B cell (primary cell): ENCODE data around the gene CREB5. TPM values are rescaled to one million over a fixed set of nuclear protein-coding genes. Genes with fewer than 3 reads are reported as not detected.

Experiments
- ATAC-seq: fragments of 200-7000 bp; cut with Tn5 transposase; one replicate; pipeline ENCODE4 v1.10.0; 2021; ENCODE audit warnings: low read depth, mild to moderate bottlenecking, moderate number of reproducible peaks, moderate library complexity
- CTCF ChIA-PET: fragments of 350-600 bp; sonication (Branson Sonifier 250); formaldehyde crosslinking; loops from one replicate; lab custom pipeline; 2021; ENCODE audit warnings: antibody characterized with exemption, inconsistent platforms; lab: Charles Lee
- POLR2A ChIA-PET: fragments of 350-600 bp; sonication (Branson Sonifier 250); formaldehyde crosslinking; loops from one replicate; lab custom pipeline; 2021; ENCODE audit warnings: antibody characterized with exemption; lab: Charles Lee
- DNase-seq: peaks from one replicate; pipeline ENCODE4 v3.0.0; 2013
- H2AFZ ChIP-seq: 2 replicates; pipeline ENCODE4 v1.6.1; 2012; ENCODE audit warnings: mild to moderate bottlenecking, low read depth, low read length; ENCODE audit not compliant: insufficient read depth, poor library complexity, severe bottlenecking
- H3K27ac ChIP-seq, 2 donors: 1 replicate in 1 of 2; 2 replicates in 1 of 2; pipeline ENCODE4 v1.5.1; 2012 to 2013; ENCODE audit warnings: low read length in 2 of 2, mild to moderate bottlenecking in 2 of 2, moderate library complexity in 1 of 2
- H3K27me3 ChIP-seq, 4 experiments: fragments of 200-600 bp in 1 of 4; sonication (generic) in 1 of 4; replicated peaks in 1 of 4; 1 replicate in 2 of 4; 2 replicates in 2 of 4; pipeline versions ENCODE4 v1.6.1 to v1.7.0; 2013 to 2016; ENCODE audit warnings: low read length in 3 of 4, mild to moderate bottlenecking in 2 of 4, mixed read lengths in 1 of 4, moderate library complexity in 1 of 4; ENCODE audit not compliant: insufficient read depth in 4 of 4, control insufficient read depth in 3 of 4; ENCODE audit errors: control extremely low read depth in 1 of 4
- H3K36me3 ChIP-seq, 2 experiments: replicated peaks in 1 of 2; 1 replicate in 1 of 2; 2 replicates in 1 of 2; pipeline versions ENCODE4 v1.6.1 to v1.7.1; 2013; ENCODE audit warnings: low read length in 1 of 2; ENCODE audit not compliant: insufficient read depth in 2 of 2, control insufficient read depth in 1 of 2; ENCODE audit errors: control extremely low read depth in 1 of 2, extremely low read depth in 1 of 2
- H3K4me1 ChIP-seq, 2 donors: fragments of 200-600 bp in 1 of 2; sonication (generic) in 1 of 2; 1 replicate in 1 of 2; 2 replicates in 1 of 2; pipeline versions ENCODE4 v1.5.1 to v1.6.1; 2013 to 2017; ENCODE audit warnings: low read length in 2 of 2; ENCODE audit not compliant: control insufficient read depth in 2 of 2, insufficient read depth in 2 of 2
- H3K4me2 ChIP-seq: replicated peaks from 2 replicates; pipeline ENCODE3; 2012; ENCODE audit warnings: mild to moderate bottlenecking, low read depth, low read length; ENCODE audit not compliant: poor library complexity, severe bottlenecking
- H3K4me3 ChIP-seq, 5 experiments: fragments of 200-600 bp in 1 of 5; sonication (generic) in 1 of 5; 1 replicate in 3 of 5; 2 replicates in 2 of 5; pipeline versions ENCODE4 v1.5.1 to v1.7.0; 2011 to 2016; ENCODE audit warnings: low read length in 4 of 5, mild to moderate bottlenecking in 4 of 5, low read depth in 2 of 5, control low read depth in 1 of 5, moderate library complexity in 1 of 5; ENCODE audit not compliant: insufficient read depth in 1 of 5; ENCODE audit errors: control extremely low read depth in 1 of 5, extremely low read depth in 1 of 5
- H3K79me2 ChIP-seq: fragments of 200-600 bp; sonication (generic); one replicate; pipeline ENCODE4 v1.6.0; 2016; ENCODE audit warnings: low read length; ENCODE audit not compliant: control insufficient read depth, insufficient read depth
- H3K9ac ChIP-seq: fragments of 200-600 bp; sonication (generic); 2 replicates; pipeline ENCODE4 v1.6.1; 2017; ENCODE audit warnings: mild to moderate bottlenecking, low read length, moderate library complexity
- H3K9me3 ChIP-seq, 3 donors: one replicate each; pipeline versions ENCODE4 v1.6.1 to v1.7.1; 2013; ENCODE audit warnings: low read length in 2 of 3; ENCODE audit not compliant: control insufficient read depth in 2 of 3, insufficient read depth in 1 of 3; ENCODE audit errors: control extremely low read depth in 1 of 3
- H4K20me1 ChIP-seq: 2 replicates; pipeline ENCODE4 v1.6.0; 2012; ENCODE audit warnings: mild to moderate bottlenecking, low read length; ENCODE audit not compliant: insufficient read depth, control insufficient read depth, poor library complexity, severe bottlenecking
- H3K27ac Mint-ChIP-seq: one replicate; pipeline ENCODE4 v1.8.0; 2021; ENCODE audit warnings: mixed read lengths
- H3K27me3 Mint-ChIP-seq: one replicate; pipeline ENCODE4 v1.8.0; 2021; ENCODE audit warnings: mixed read lengths
- H3K4me1 Mint-ChIP-seq: one replicate; pipeline ENCODE4 v1.8.0; 2021; ENCODE audit warnings: mixed read lengths
- H3K4me3 Mint-ChIP-seq: one replicate; pipeline ENCODE4 v1.8.0; 2021; ENCODE audit warnings: mixed read lengths
- H3K9me3 Mint-ChIP-seq: one replicate; pipeline ENCODE4 v1.8.0; 2022; ENCODE audit warnings: mixed read lengths; ENCODE audit not compliant: insufficient read depth
- EZH2 ChIP-seq: IDR thresholded peaks from 2 replicates; pipeline ENCODE4 v1.6.1; 2012; ENCODE audit warnings: borderline replicate concordance, low read depth, mild to moderate bottlenecking, moderate library complexity, low read length; ENCODE audit not compliant: insufficient read depth, poor library complexity, severe bottlenecking
- WGBS: methylation state at CpG from one replicate; pipeline ENCODE4 v1.1.5; 2013; ENCODE audit warnings: missing lambda C conversion rate; ENCODE audit not compliant: insufficient coverage; 5-methylcytosine and 5-hydroxymethylcytosine counted together
- intact Hi-C: fragments of 100-400 bp; cut with micrococcal nuclease; formaldehyde crosslinking; loops from one replicate; pipeline ENCODE4 v1.10.0; 2022
- polyA plus RNA-seq: library from polyadenylated mRNA; depleted of rRNA; stranded (reverse); fragments of >200 nt; gene quantifications from 2 replicates; pipeline ENCODE4 v1.2.3, GENCODE V29; 2012
- total RNA-seq, 2 donors: library from RNA; stranded (reverse); fragments of 120-200 nt in 1 of 2; gene quantifications; 1 replicate in 1 of 2; 2 replicates in 1 of 2; pipeline versions ENCODE4 v1.2.3 to v1.2.4, GENCODE V29; 2013 to 2022
- TF ChIP-seq, protein P1 (sequence below): fragments of 200-600 bp; IDR thresholded peaks from one replicate; pipeline ENCODE4 v1.8.0; 2022; ENCODE audit warnings: antibody characterized with exemption, mild to moderate bottlenecking

Gene CREB5
- total and polyA plus RNA-seq, 2 donors (not counting 1 experiment from before 2014, with no cell fraction given): 0.05 to 0.95 TPM

DNA sequence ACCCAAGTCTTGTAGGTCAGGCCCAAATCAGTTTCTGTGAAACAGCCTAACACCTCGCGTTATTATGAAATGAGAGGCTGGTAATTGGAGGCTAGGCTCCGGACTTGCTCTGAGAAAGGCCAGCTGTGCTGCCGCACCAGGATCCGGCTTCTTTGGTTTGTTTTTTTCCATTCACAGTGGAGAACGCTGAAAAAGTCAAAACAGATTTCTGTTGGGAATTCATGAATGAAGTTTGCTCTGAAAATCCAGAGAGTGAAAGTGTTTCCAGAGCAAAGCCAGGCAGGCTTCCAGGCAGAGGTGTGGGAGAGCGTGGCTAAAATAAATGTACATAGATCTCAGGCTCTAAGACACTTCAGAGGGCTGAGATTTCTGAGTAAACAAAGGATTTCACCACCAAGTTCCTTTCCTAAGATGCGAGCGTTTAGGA is 305.8 kb downstream of the CREB5 start:
- intact Hi-C loops: no loop called here
- Histone ChIP-seq H3K79me2 (no peaks in the 10 kb centered on the region), H3K4me3 (no peak overlapping the region), H3K27ac (no peak overlapping the region), H4K20me1 (no peaks in the 10 kb centered on the region), H3K4me1 (no peaks in the 10 kb centered on the region), H3K4me2 (no peak overlapping the region), H3K27me3 (no peaks in the 10 kb centered on the region), H3K9me3 (no peaks in the 10 kb centered on the region), H3K9ac (no peak overlapping the region), H2AFZ (no peak overlapping the region), H3K36me3 (no peaks in the 10 kb centered on the region)
- ChIA-PET CTCF (no interaction called here), POLR2A (no interaction called here)
- Mint-ChIP-seq H3K27ac (no peak overlapping the region), H3K4me1 (no peaks in the 10 kb centered on the region), H3K27me3 (peaks cover 13% of the 10 kb centered on the region), H3K9me3 (no peaks in the 10 kb centered on the region), H3K4me3 (no peak overlapping the region)
- 95% methylated on average over 7 of the region's 9 CpGs for WGBS
- DNase-seq: no peak
- no peak for ATAC-seq
- TF ChIP-seq EZH2: no peak
- TF ChIP-seq, protein P1, sequence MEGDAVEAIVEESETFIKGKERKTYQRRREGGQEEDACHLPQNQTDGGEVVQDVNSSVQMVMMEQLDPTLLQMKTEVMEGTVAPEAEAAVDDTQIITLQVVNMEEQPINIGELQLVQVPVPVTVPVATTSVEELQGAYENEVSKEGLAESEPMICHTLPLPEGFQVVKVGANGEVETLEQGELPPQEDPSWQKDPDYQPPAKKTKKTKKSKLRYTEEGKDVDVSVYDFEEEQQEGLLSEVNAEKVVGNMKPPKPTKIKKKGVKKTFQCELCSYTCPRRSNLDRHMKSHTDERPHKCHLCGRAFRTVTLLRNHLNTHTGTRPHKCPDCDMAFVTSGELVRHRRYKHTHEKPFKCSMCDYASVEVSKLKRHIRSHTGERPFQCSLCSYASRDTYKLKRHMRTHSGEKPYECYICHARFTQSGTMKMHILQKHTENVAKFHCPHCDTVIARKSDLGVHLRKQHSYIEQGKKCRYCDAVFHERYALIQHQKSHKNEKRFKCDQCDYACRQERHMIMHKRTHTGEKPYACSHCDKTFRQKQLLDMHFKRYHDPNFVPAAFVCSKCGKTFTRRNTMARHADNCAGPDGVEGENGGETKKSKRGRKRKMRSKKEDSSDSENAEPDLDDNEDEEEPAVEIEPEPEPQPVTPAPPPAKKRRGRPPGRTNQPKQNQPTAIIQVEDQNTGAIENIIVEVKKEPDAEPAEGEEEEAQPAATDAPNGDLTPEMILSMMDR: no peak

DNA sequence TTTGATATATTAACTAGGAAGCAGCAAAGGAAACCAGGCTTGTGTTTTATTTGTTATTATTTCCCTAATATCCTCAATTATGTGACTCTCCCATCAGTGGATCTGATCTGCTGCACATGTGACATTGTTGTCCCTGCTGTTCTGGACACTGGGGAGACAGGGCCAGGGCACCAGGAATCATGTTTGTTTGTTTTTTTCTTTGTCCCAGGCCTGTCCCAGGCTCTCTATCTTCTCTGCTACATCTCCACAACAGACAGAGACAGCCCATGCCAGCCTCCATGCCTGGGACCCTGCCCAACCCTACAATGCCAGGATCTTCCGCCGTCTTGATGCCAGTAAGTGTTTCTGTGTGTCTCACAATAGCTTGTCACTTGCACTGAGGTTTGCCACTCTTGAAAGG is 306.2 kb downstream of the CREB5 start:
- Histone ChIP-seq H3K9ac (no peak overlapping the region), H3K4me1 (no peaks in the 10 kb centered on the region), H3K27me3 (no peaks in the 10 kb centered on the region), H3K79me2 (no peaks in the 10 kb centered on the region), H3K9me3 (no peaks in the 10 kb centered on the region), H2AFZ (no peak overlapping the region), H3K4me2 (no peak overlapping the region), H3K4me3 (no peak overlapping the region), H3K27ac (no peak overlapping the region), H4K20me1 (no peaks in the 10 kb centered on the region), H3K36me3 (no peaks in the 10 kb centered on the region)
- no peak for DNase-seq
- Mint-ChIP-seq H3K27ac (no peak overlapping the region), H3K4me3 (no peak overlapping the region), H3K9me3 (no peaks in the 10 kb centered on the region), H3K4me1 (no peaks in the 10 kb centered on the region), H3K27me3 (peaks cover 8% of the 10 kb centered on the region)
- TF ChIP-seq, protein P1: no peak
- intact Hi-C loops: no loop called here
- CTCF ChIA-PET: no interaction called here
- WGBS: 94% methylated on average over 2 of the region's 2 CpGs
- POLR2A ChIA-PET: no interaction called here
- ATAC-seq: no peak
